DOHH2 (cell line): Measurements from ENCODE around the gene LRRC3.

ENCODE experiments used
- H3F3A ChIP-seq: fragments of 200-600 bp; sonication (generic), shearing (Covaris generic); 2 replicates; pipeline ENCODE4 v1.6.0; 2016; ENCODE audit warnings: antibody characterized with exemption, mild to moderate bottlenecking; ENCODE audit not compliant: control insufficient read depth, insufficient read depth
- H3K27ac ChIP-seq: fragments of 200-600 bp; sonication (generic); 2 replicates; pipeline ENCODE4 v1.5.1; 2014; ENCODE audit warnings: low read depth, mild to moderate bottlenecking, low read length, moderate library complexity
- H3K27me3 ChIP-seq: fragments of 200-600 bp; sonication (generic); 2 replicates; pipeline ENCODE4 v1.6.1; 2014; ENCODE audit warnings: mild to moderate bottlenecking, low read length, mixed read lengths; ENCODE audit not compliant: control insufficient read depth
- H3K36me3 ChIP-seq: fragments of 200-600 bp; sonication (generic); 2 replicates; pipeline ENCODE4 v1.6.1; 2014; ENCODE audit warnings: mild to moderate bottlenecking, low read length, moderate library complexity, mixed read lengths; ENCODE audit not compliant: control insufficient read depth
- H3K4me1 ChIP-seq: fragments of 200-600 bp; sonication (generic); 2 replicates; pipeline ENCODE4 v1.6.1; 2014; ENCODE audit warnings: mild to moderate bottlenecking, low read length, mixed read lengths; ENCODE audit not compliant: control insufficient read depth
- H3K4me2 ChIP-seq: fragments of 200-600 bp; sonication (generic); 2 replicates; pipeline ENCODE4 v1.6.0; 2014; ENCODE audit warnings: mild to moderate bottlenecking, low read length, moderate library complexity
- H3K4me3 ChIP-seq: fragments of 200-600 bp; sonication (generic); 2 replicates; pipeline ENCODE4 v1.5.1; 2014; ENCODE audit warnings: mild to moderate bottlenecking, low read length, mixed read lengths
- H3K79me2 ChIP-seq: fragments of 200-600 bp; sonication (generic); 2 replicates; pipeline ENCODE4 v1.6.1; 2014; ENCODE audit warnings: mild to moderate bottlenecking, low read length, mixed read lengths; ENCODE audit not compliant: control insufficient read depth
- H3K9me2 ChIP-seq: fragments of 200-600 bp; sonication (generic); replicated peaks from 2 replicates; pipeline ENCODE4 v1.6.1; 2014; ENCODE audit warnings: mild to moderate bottlenecking, low read length, mixed read lengths; ENCODE audit not compliant: control insufficient read depth
- H3K9me3 ChIP-seq: fragments of 200-600 bp; sonication (generic); 2 replicates; pipeline ENCODE4 v1.6.1; 2014; ENCODE audit warnings: antibody characterized with exemption, low read length, mixed read lengths; ENCODE audit not compliant: control insufficient read depth, insufficient read depth
- H4K20me1 ChIP-seq: fragments of 200-600 bp; sonication (generic); 2 replicates; pipeline ENCODE4 v1.6.0; 2014; ENCODE audit warnings: low read depth, mild to moderate bottlenecking, antibody characterized with exemption, low read length, moderate library complexity; ENCODE audit not compliant: control insufficient read depth, insufficient read depth
- CTCF ChIP-seq: fragments of 200-600 bp; sonication (generic); IDR thresholded peaks from one replicate; pipeline ENCODE4 v1.5.1; 2014; ENCODE audit warnings: antibody characterized with exemption, mild to moderate bottlenecking, low read depth, low read length; ENCODE audit not compliant: poor library complexity, severe bottlenecking
- EZH2phosphoT487 ChIP-seq: fragments of 200-600 bp; sonication (generic); IDR thresholded peaks from 2 replicates; pipeline ENCODE4 v1.6.1; 2017; ENCODE audit warnings: borderline replicate concordance, mild to moderate bottlenecking, antibody characterized with exemption, low read length, moderate library complexity, mixed read lengths

The LRRC3 gene

DNA sequence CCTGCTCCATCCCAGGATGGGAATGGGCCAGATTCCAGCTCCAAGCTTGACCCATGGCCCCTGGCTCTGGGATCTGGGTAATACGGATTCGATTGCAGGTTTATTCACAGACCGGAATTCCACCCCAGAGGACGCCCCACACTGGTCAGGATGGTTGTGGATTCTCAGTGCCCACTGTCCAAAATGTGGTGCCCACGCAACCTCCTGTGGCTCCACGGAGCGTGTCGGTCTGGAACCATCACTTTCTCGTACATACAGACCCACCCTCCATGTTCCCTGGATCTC, 53.1 kb downstream of the LRRC3 start:
- Histone ChIP-seq H3F3A (no peaks in the 10 kb centered on the region), H3K27me3 (no peaks in the 10 kb centered on the region), H3K27ac (no peak overlapping the region), H4K20me1 (no peaks in the 10 kb centered on the region), H3K4me1 (no peaks in the 10 kb centered on the region), H3K4me3 (no peak overlapping the region), H3K79me2 (no peaks in the 10 kb centered on the region), H3K36me3 (no peaks in the 10 kb centered on the region), H3K9me2 (no peaks in the 10 kb centered on the region), H3K4me2 (no peak overlapping the region), H3K9me3 (no peaks in the 10 kb centered on the region)
- TF ChIP-seq EZH2phosphoT487 = no peak
- TF ChIP-seq CTCF = no peak

- Histone ChIP-seq H3K9me2 (no peaks in the 10 kb centered on the region), H3K79me2 (no peaks in the 10 kb centered on the region), H3K4me2 (no peak overlapping the region), H3K27me3 (no peaks in the 10 kb centered on the region), H3K4me3 (no peak overlapping the region), H3K9me3 (no peaks in the 10 kb centered on the region), H3K4me1 (no peaks in the 10 kb centered on the region), H3K36me3 (no peaks in the 10 kb centered on the region), H4K20me1 (no peaks in the 10 kb centered on the region), H3K27ac (no peak overlapping the region), H3F3A (no peaks in the 10 kb centered on the region)
- TF ChIP-seq CTCF (no peak), EZH2phosphoT487 (no peak)
Measured at GRCh38 chr21:44508711-44509445, 53.6 kb downstream of the LRRC3 start.

DNA sequence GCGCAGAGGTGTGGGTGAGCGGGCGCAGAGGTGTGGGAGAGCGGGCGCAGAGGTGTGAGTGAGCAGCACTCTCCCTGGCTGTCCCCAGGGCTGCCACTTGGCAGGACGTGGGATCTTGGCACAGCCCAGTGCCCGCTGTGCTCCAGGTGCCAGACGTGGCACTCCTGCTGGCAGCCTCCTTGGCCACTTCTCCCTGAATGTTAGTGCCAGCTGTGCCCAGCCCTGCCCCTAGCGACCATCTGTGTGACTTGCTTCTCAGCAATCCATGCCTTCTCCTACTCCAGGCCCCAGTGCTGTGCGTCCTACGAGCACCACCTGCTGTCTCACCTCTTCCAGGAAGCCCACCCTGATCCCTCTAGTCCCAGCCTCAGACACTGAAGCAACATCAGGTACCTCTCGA, 54.2 kb downstream of the LRRC3 start:
- Histone ChIP-seq H3K36me3 (no peaks in the 10 kb centered on the region), H3K27me3 (no peaks in the 10 kb centered on the region), H4K20me1 (no peaks in the 10 kb centered on the region), H3K4me3 (no peak overlapping the region), H3K9me3 (no peaks in the 10 kb centered on the region), H3K4me1 (no peaks in the 10 kb centered on the region), H3K27ac (no peak overlapping the region), H3K4me2 (no peak overlapping the region), H3F3A (no peaks in the 10 kb centered on the region), H3K9me2 (no peaks in the 10 kb centered on the region), H3K79me2 (no peaks in the 10 kb centered on the region)
- TF ChIP-seq EZH2phosphoT487 (no peak), CTCF (no peak)
